HG03064 (cell line): ENCODE results near the gene SLC24A1.

Source experiments
- ATAC-seq: cut with Tn5 transposase; IDR thresholded peaks from one replicate; pipeline ENCODE4 v1.9.1; 2021; ENCODE audit warnings: low read depth; ENCODE audit not compliant: unreplicated experiment

The SLC24A1 gene

GRCh38 chr15:65651042-65651322, 29.2 kb downstream of the SLC24A1 start:
- no peak for ATAC-seq

- no peak for ATAC-seq
Measured at GRCh38 chr15:65651831-65652749, 30.4 kb downstream of the SLC24A1 start.

- no peak for ATAC-seq
Measured at GRCh38 chr15:65653341-65653740, 31.6 kb downstream of the SLC24A1 start.

- no peak for ATAC-seq
Measured at GRCh38 chr15:65653801-65654521, 32.2 kb downstream of the SLC24A1 start.

GRCh38 chr15:65655026-65655425, 33.3 kb downstream of the SLC24A1 start:
- no peak for ATAC-seq

- ATAC-seq, result no peak
Measured at GRCh38 chr15:65655457-65655856, 33.7 kb downstream of the SLC24A1 start.

- ATAC-seq, result no peak
Measured at GRCh38 chr15:65659502-65660052, 37.8 kb downstream of the SLC24A1 start.

- no peak for ATAC-seq
Measured at GRCh38 chr15:65660927-65661326, 39.2 kb downstream of the SLC24A1 start.

GRCh38 chr15:65663521-65663920, 41.8 kb downstream of the SLC24A1 start:
- ATAC-seq, result no peak

GRCh38 chr15:65666257-65666656, 44.5 kb downstream of the SLC24A1 start:
- ATAC-seq, result no peak

- no peak for ATAC-seq
Measured at GRCh38 chr15:65675551-65675950, 53.8 kb downstream of the SLC24A1 start.

- no peak for ATAC-seq
Measured at GRCh38 chr15:65676123-65676522, 54.4 kb downstream of the SLC24A1 start.

GRCh38 chr15:65680544-65680943, 58.8 kb downstream of the SLC24A1 start:
- ATAC-seq, result no peak

GRCh38 chr15:65682404-65682911, 60.7 kb downstream of the SLC24A1 start:
- ATAC-seq, result no peak

- no peak for ATAC-seq
Measured at GRCh38 chr15:65688462-65688861, 66.7 kb downstream of the SLC24A1 start.

GRCh38 chr15:65690173-65690572, 68.4 kb downstream of the SLC24A1 start:
- ATAC-seq, result no peak

GRCh38 chr15:65690778-65691177, 69.0 kb downstream of the SLC24A1 start:
- ATAC-seq, result no peak

- no peak for ATAC-seq
Measured at GRCh38 chr15:65695081-65695480, 73.3 kb downstream of the SLC24A1 start.
